Pancreas (tissue), 10 donors: ENCODE results near the gene BAIAP2L1. TPM values are rescaled to one million over a fixed set of nuclear protein-coding genes. Genes with fewer than 3 reads are reported as not detected.

Experiments used
- ATAC-seq, 4 donors: fragments of 200-7000 bp; cut with Tn5 transposase; one replicate each; pipeline versions ENCODE4 v1.8.0 to v1.9.1; 2020; ENCODE audit warnings: mild to moderate bottlenecking in 4 of 4, moderate library complexity in 4 of 4
- DNase-seq, 6 donors: peaks; one replicate each; pipeline ENCODE4 v3.0.0-alpha.2; 2020
- FAIRE-seq: peaks from 2 replicates; lab custom pipeline; 2012; peaks lifted over from hg19 to GRCh38; lab: Jason Lieb, UNC
- H3K27ac ChIP-seq, 4 donors: fragments of 200-600 bp; sonication (generic); 1 replicate in 3 of 4; 2 replicates in 1 of 4; pipeline versions ENCODE4 v1.5.0 to v1.8.0; 2020
- H3K27me3 ChIP-seq, 4 donors: fragments of 200-600 bp; one replicate each; pipeline ENCODE4 v1.8.0; 2021
- H3K36me3 ChIP-seq, 3 donors: fragments of 200-600 bp; sonication (generic) in 1 of 3; one replicate each; pipeline versions ENCODE4 v1.5.0 to v1.8.0; 2020 to 2021
- H3K4me1 ChIP-seq, 3 donors: fragments of 200-600 bp; one replicate each; pipeline ENCODE4 v1.8.0; 2021
- H3K4me3 ChIP-seq, 4 donors: fragments of 200-600 bp; sonication (generic) in 2 of 4; one replicate each; pipeline versions ENCODE4 v1.5.0 to v1.8.0; 2020 to 2021
- H3K9me3 ChIP-seq, 4 donors: fragments of 200-600 bp; one replicate each; pipeline ENCODE4 v1.8.0; 2021
- CTCF ChIP-seq, 4 donors: fragments of 200-600 bp; sonication (generic) in 3 of 4; IDR thresholded peaks; one replicate each; pipeline versions ENCODE4 v1.5.0 to v1.8.0; 2021; ENCODE audit warnings: antibody characterized with exemption in 4 of 4
- WGBS, 2 donors: extraction: QIAGEN DNeasy Blood & Tissue Kit; methylation state at CpG; one replicate each; pipeline ENCODE4 v1.1.7; 2013; 5-methylcytosine and 5-hydroxymethylcytosine counted together
- intact Hi-C, 3 donors: fragments of 100-400 bp; cut with DNase I; formaldehyde crosslinking; loops; one replicate each; pipeline versions ENCODE4 v1.11.1 to v1.14.2; 2022
- polyA plus RNA-seq, 2 donors: library from polyadenylated mRNA; stranded (reverse); fragments of 200-250 nt; gene quantifications; one replicate each; pipeline ENCODE4 v1.2.3, GENCODE V29; 2013
- total RNA-seq, 6 donors: library from RNA; stranded (reverse); fragmentation: NEBNext Ultra II Directional in 4 of 6; extraction: Animal tissue kit (Norgen Biotek cat#: 25700) in 4 of 6; gene quantifications; one replicate each; pipeline versions ENCODE4 v1.2.1 to v1.2.4, GENCODE V29; 2021 to 2023
- donor health status: healthy with polysubstance abuse.
- donor health status: DM: no; HTN: no; CAD: no; lungs with moderate emphysema.
- donor health status: DM: no; HTN: no; CAD: no.
- donor health status: control.
- donor health status: control.
- donor health status: Bipolar disorder and iron deficiency.
- donor health status: DM: yes; HTN: yes; CAD: no.
- donor health status: DM: no; HTN: no; CAD: no.
- donor health status: DM: no; HTN: no; CAD: no.
- donor health status: DM: yes; HTN: yes; CAD: no.

Gene BAIAP2L1
- total and polyA plus RNA-seq, 8 donors: 17.9 to 31.5 (median 22.2) TPM

GRCh38 chr7:98348726-98349474 is 52.0 kb downstream of the BAIAP2L1 start:
- no peaks in the 10 kb centered on the region for H3K9me3 ChIP-seq
- no peak overlapping the region for H3K4me3 ChIP-seq
- FAIRE-seq (no peak), DNase-seq (no peak), ATAC-seq (no peak)
- intact Hi-C loops: no loop called here
- WGBS, 2 donors: 84 to 86% methylated on average over 23 of the region's 23 CpGs
- no peaks in the 10 kb centered on the region for H3K27me3 ChIP-seq
- no peaks in the 10 kb centered on the region for H3K4me1 ChIP-seq
- no peak for TF ChIP-seq CTCF (IDR thresholded peaks at IDR 0.05)
- H3K27ac ChIP-seq: no peak overlapping the region
- H3K36me3 ChIP-seq: no peaks in the 10 kb centered on the region

GRCh38 chr7:98346515-98347069 is 54.3 kb downstream of the BAIAP2L1 start:
- H3K4me3 ChIP-seq: no peak overlapping the region
- no peaks in the 10 kb centered on the region for H3K36me3 ChIP-seq
- intact Hi-C loops: no loop called here
- ATAC-seq (no peak), DNase-seq (no peak), FAIRE-seq (no peak)
- WGBS, 2 donors: 84 to 85% methylated on average over 7 of the region's 7 CpGs
- H3K9me3 ChIP-seq: no peaks in the 10 kb centered on the region
- TF ChIP-seq CTCF (IDR thresholded peaks at IDR 0.05): no peak
- H3K27ac ChIP-seq: no peak overlapping the region
- H3K27me3 ChIP-seq: no peaks in the 10 kb centered on the region
- H3K4me1 ChIP-seq: no peaks in the 10 kb centered on the region

GRCh38 chr7:98341106-98341505 is 59.8 kb downstream of the BAIAP2L1 start:
- 79 to 87% methylated on average over 3 of the region's 3 CpGs for WGBS, 2 donors
- Histone ChIP-seq H3K9me3 (no peaks in the 10 kb centered on the region), H3K36me3 (no peaks in the 10 kb centered on the region), H3K27me3 (no peaks in the 10 kb centered on the region), H3K4me1 (no peaks in the 10 kb centered on the region), H3K4me3 (no peak overlapping the region), H3K27ac (no peak overlapping the region)
- ATAC-seq (no peak), FAIRE-seq (no peak), DNase-seq (no peak)
- no peak for TF ChIP-seq CTCF (IDR thresholded peaks at IDR 0.05)
- intact Hi-C loops: no loop called here

GRCh38 chr7:98339043-98339442 is 61.8 kb downstream of the BAIAP2L1 start:
- H3K27ac ChIP-seq: no peak overlapping the region
- TF ChIP-seq CTCF (IDR thresholded peaks at IDR 0.05): no peak
- no peak for DNase-seq
- no peaks in the 10 kb centered on the region for H3K27me3 ChIP-seq
- no peaks in the 10 kb centered on the region for H3K36me3 ChIP-seq
- intact Hi-C loops: no loop called here
- H3K9me3 ChIP-seq: no peaks in the 10 kb centered on the region
- FAIRE-seq: no peak
- no peak overlapping the region for H3K4me3 ChIP-seq
- no peaks in the 10 kb centered on the region for H3K4me1 ChIP-seq
- 97 to 98% methylated on average over 3 of the region's 3 CpGs for WGBS, 2 donors
- ATAC-seq: no peak

GRCh38 chr7:98338441-98338840 is 62.4 kb downstream of the BAIAP2L1 start:
- H3K4me1 ChIP-seq: no peaks in the 10 kb centered on the region
- FAIRE-seq: no peak
- no peak overlapping the region for H3K27ac ChIP-seq
- H3K9me3 ChIP-seq: no peaks in the 10 kb centered on the region
- WGBS, 2 donors: 98% methylated on average over 6 of the region's 6 CpGs
- DNase-seq: no peak
- no peak for TF ChIP-seq CTCF (IDR thresholded peaks at IDR 0.05)
- H3K27me3 ChIP-seq: no peaks in the 10 kb centered on the region
- H3K4me3 ChIP-seq: no peak overlapping the region
- no peak for ATAC-seq
- intact Hi-C loops: no loop called here
- no peaks in the 10 kb centered on the region for H3K36me3 ChIP-seq
